Islet precursor cell (in vitro differentiated cells): Measurements from ENCODE around the gene CTNNAL1.
"Not testable (repeated sequence)": the region's sequence is repeated elsewhere in the genome, so short reads cannot be mapped to it uniquely, and the experiment has no call there.

ENCODE experiments used
- DNase-seq: peaks from one replicate; pipeline ENCODE4 v3.0.0-alpha.2; 2018

CTNNAL1 gene

GRCh38 chr9:108980893-108981292, 32.4 kb downstream of the CTNNAL1 start:
- DNase-seq: no peak

GRCh38 chr9:108978205-108978604, 35.1 kb downstream of the CTNNAL1 start:
- no peak for DNase-seq

GRCh38 chr9:108973895-108974294, 39.4 kb downstream of the CTNNAL1 start:
- no peak for DNase-seq

GRCh38 chr9:108972626-108973209, 40.6 kb downstream of the CTNNAL1 start:
- no peak for DNase-seq

GRCh38 chr9:108972186-108972585, 41.1 kb downstream of the CTNNAL1 start:
- DNase-seq: no peak

GRCh38 chr9:108971392-108971791, 41.9 kb downstream of the CTNNAL1 start:
- DNase-seq: not testable (repeated sequence)

GRCh38 chr9:108967916-108968315, 45.4 kb downstream of the CTNNAL1 start:
- no peak for DNase-seq

- no peak for DNase-seq
These were observed 49.7 kb downstream of the CTNNAL1 start for GRCh38 chr9:108963459-108964143.

GRCh38 chr9:108961151-108961550, 52.1 kb downstream of the CTNNAL1 start:
- DNase-seq: no peak

- no peak for DNase-seq
These were observed 53.0 kb downstream of the CTNNAL1 start for GRCh38 chr9:108960331-108960730.

- no peak for DNase-seq
These were observed 56.7 kb downstream of the CTNNAL1 start for GRCh38 chr9:108956631-108957026.

- DNase-seq: no peak
These were observed 57.2 kb downstream of the CTNNAL1 start for GRCh38 chr9:108956022-108956630.

GRCh38 chr9:108953983-108954574, 59.2 kb downstream of the CTNNAL1 start:
- no peak for DNase-seq

- no peak for DNase-seq
These were observed 61.7 kb downstream of the CTNNAL1 start for GRCh38 chr9:108951578-108951977.

- no peak for DNase-seq
These were observed 63.1 kb downstream of the CTNNAL1 start for GRCh38 chr9:108950168-108950567.

- no peak for DNase-seq
These were observed 73.3 kb downstream of the CTNNAL1 start for GRCh38 chr9:108939975-108940374.

GRCh38 chr9:108937561-108938305, 75.6 kb downstream of the CTNNAL1 start:
- DNase-seq: no peak

GRCh38 chr9:108934323-108934893, 78.9 kb downstream of the CTNNAL1 start, which contains the start of gene ABITRAM:
TSS of gene ABITRAM (plus strand) at chr9:108934400. CDS start at chr9:108934487, 87 bp downstream.
- DNase-seq: peak; percentile 87

- DNase-seq: peak; percentile 97
These were observed 79.5 kb downstream of the CTNNAL1 start, which contains the start of gene ELP1 for GRCh38 chr9:108933718-108934322. TSS of gene ELP1 (minus strand) at chr9:108934124. CDS start at chr9:108931146, 2,978 bp downstream.

GRCh38 chr9:108933231-108933717, 80.0 kb downstream of the CTNNAL1 start:
- no peak for DNase-seq

- no peak for DNase-seq
These were observed 84.9 kb downstream of the CTNNAL1 start for GRCh38 chr9:108928386-108928785.

- no peak for DNase-seq
These were observed 88.8 kb downstream of the CTNNAL1 start for GRCh38 chr9:108924466-108924865.
